ENCODE measurements around the gene USP10. TPM values are rescaled to one million over a fixed set of nuclear protein-coding genes. Genes with fewer than 3 reads are reported as not detected.
A peak's percentile ranks its signal among the peaks of the same experiment; 100 is the strongest.

The USP10 gene
- total RNA-seq, 2 experiments from 2014 or later, result 99.3 to 106 TPM

DNA sequence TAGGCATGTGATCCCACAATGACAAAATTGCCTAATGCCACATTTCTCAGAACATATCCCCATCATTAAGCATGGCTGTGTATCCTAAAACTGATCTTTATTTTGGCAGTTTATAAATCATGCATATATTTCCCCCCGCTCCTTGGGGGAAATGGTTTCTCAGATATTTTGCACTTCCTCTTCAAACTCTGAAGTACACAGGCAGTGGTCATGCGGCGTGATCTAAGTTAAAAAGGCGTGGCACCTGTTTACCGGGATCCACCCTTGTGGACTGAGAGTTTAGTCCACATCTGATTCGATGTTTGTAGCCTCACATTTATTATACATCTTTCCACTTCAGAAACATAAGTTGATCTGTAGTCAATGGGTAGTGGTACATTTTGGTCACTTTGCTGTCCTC lies 51.4 kb downstream of the USP10 start:
- Histone ChIP-seq H3K36me3 (ENCODE audit: insufficient read depth, low read length) (peaks cover 13% of the 10 kb centered on the region), H3K27ac (ENCODE audit: low read depth in 1 of 2, low read length in 2 of 2) (no peak overlapping the region), H3K4me3 (ENCODE audit: low read length) (no peak overlapping the region), H3K9me3 (ENCODE audit: control insufficient read depth in 1 of 2, insufficient read depth in 1 of 2, low read length in 2 of 2) (no peaks in the 10 kb centered on the region), H3K27me3 (ENCODE audit: control insufficient read depth in 1 of 2, insufficient read depth in 2 of 2, low read length in 2 of 2) (no peaks in the 10 kb centered on the region), H3K4me1 (ENCODE audit: insufficient read depth, low read length) (peaks cover 40% of the 10 kb centered on the region)
- ChIA-PET CTCF (interaction anchor here (1.0 to 1.7 kb wide), 3 partner anchors 13 to 201 kb away, joined by 4 to 9 read pairs (median 6); no protein-coding TSS in a partner anchor), POLR2A (interaction anchor here (1.0 kb wide), 1 partner anchor 304 kb away, joined by 3 read pairs; no protein-coding TSS in a partner anchor)
- TF ChIP-seq, protein P1, sequence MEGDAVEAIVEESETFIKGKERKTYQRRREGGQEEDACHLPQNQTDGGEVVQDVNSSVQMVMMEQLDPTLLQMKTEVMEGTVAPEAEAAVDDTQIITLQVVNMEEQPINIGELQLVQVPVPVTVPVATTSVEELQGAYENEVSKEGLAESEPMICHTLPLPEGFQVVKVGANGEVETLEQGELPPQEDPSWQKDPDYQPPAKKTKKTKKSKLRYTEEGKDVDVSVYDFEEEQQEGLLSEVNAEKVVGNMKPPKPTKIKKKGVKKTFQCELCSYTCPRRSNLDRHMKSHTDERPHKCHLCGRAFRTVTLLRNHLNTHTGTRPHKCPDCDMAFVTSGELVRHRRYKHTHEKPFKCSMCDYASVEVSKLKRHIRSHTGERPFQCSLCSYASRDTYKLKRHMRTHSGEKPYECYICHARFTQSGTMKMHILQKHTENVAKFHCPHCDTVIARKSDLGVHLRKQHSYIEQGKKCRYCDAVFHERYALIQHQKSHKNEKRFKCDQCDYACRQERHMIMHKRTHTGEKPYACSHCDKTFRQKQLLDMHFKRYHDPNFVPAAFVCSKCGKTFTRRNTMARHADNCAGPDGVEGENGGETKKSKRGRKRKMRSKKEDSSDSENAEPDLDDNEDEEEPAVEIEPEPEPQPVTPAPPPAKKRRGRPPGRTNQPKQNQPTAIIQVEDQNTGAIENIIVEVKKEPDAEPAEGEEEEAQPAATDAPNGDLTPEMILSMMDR (IDR thresholded peaks at IDR 0.05), result no peak
- Mint-ChIP-seq H3K27ac (peak overlapping the region; percentile 68), H3K27me3 (no peaks in the 10 kb centered on the region), H3K9me3 (no peaks in the 10 kb centered on the region), H3K4me3 (peak overlapping the region; percentile 10), H3K36me3 (ENCODE audit: low read depth) (peaks cover 20% of the 10 kb centered on the region), H3K4me1 (ENCODE audit: low read depth) (peaks cover 67% of the 10 kb centered on the region)
- ATAC-seq (ENCODE audit: poor library complexity), result no peak
- DNase-seq, result peak in 3 of 14 experiments; percentile 37 to 67 (median 45)
- intact Hi-C loops (cut with DNase I, micrococcal nuclease), result loop anchor here in 1 of 2 experiments (10.0 kb wide), 1 partner anchor 334 kb away; no protein-coding TSS in a partner anchor

DNA sequence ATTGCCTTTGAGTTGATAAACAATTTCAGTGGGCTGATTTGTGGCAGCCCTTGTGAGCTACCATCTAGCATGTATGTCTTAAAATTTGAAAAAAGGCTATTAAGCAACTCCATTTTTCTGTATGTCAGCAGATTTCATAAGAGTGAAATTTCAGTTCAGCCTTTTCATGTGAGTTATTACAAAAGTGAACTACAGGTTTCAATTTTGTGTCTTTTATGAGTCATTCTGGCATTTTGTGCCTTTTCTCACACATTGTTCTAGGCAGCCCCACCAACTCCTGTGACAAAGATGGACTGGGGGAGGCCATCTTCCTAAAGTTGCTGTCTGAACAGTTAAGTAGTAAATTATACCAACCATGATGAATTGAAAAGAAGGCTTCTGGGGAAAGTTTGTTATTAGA lies 52.1 kb downstream of the USP10 start:
- H3K27me3 Mint-ChIP-seq, result no peaks in the 10 kb centered on the region
- H3K27ac Mint-ChIP-seq, result peak overlapping the region; percentile 68
- no peak overlapping the region for H3K4me3 Mint-ChIP-seq
- ATAC-seq (ENCODE audit: poor library complexity) (no peak), DNase-seq (peak in 3 of 14 experiments; percentile 38 to 52 (median 49))
- Histone ChIP-seq H3K4me3 (ENCODE audit: low read length) (no peak overlapping the region), H3K36me3 (ENCODE audit: insufficient read depth, low read length) (peaks cover 9% of the 10 kb centered on the region), H3K9me3 (ENCODE audit: control insufficient read depth in 1 of 2, insufficient read depth in 1 of 2, low read length in 2 of 2) (no peaks in the 10 kb centered on the region), H3K27me3 (ENCODE audit: control insufficient read depth in 1 of 2, insufficient read depth in 2 of 2, low read length in 2 of 2) (no peaks in the 10 kb centered on the region), H3K27ac (ENCODE audit: low read depth in 1 of 2, low read length in 2 of 2) (no peak overlapping the region), H3K4me1 (ENCODE audit: insufficient read depth, low read length) (peaks cover 40% of the 10 kb centered on the region)
- TF ChIP-seq, protein P1 (IDR thresholded peaks at IDR 0.05), result no peak
- H3K9me3 Mint-ChIP-seq, result no peaks in the 10 kb centered on the region
- H3K36me3 Mint-ChIP-seq (ENCODE audit: low read depth), result peaks cover 17% of the 10 kb centered on the region
- intact Hi-C loops (cut with DNase I, micrococcal nuclease), result loop anchor here in 1 of 2 experiments (10.0 kb wide), 1 partner anchor 333 kb away; no protein-coding TSS in a partner anchor
- ChIA-PET CTCF (interaction anchor here (1.0 to 1.7 kb wide), 2 partner anchors 14 to 201 kb away, joined by 4 to 6 read pairs; no protein-coding TSS in a partner anchor), POLR2A (no interaction called here)
- peaks cover 71% of the 10 kb centered on the region for H3K4me1 Mint-ChIP-seq (ENCODE audit: low read depth)

DNA sequence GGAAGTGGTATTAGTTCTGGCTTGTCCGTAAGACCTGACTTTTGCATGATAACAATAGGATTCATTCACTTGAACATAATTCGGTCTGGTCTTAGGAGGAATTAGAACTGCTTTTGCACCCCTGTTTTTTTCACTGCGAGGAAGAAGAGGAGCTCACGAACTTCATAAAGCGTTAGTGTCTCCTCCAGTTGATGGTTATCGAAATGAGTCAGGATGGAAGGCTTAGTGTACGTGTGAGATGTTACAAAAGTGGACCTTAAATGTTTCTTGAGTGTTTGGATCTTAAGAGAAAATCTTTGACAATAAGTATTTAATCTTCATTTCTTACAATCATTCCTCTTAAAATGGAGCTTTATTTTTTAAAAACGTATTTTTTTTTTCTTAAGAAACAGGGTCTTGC lies 52.8 kb downstream of the USP10 start:
- CTCF ChIA-PET, result interaction anchor here (1.1 to 5.3 kb wide), 4 partner anchors 14 to 217 kb away, joined by 3 to 69 read pairs (median 25); no protein-coding TSS in a partner anchor
- Histone ChIP-seq H3K9me3 (ENCODE audit: control insufficient read depth in 1 of 2, insufficient read depth in 1 of 2, low read length in 2 of 2) (no peaks in the 10 kb centered on the region), H3K36me3 (ENCODE audit: insufficient read depth, low read length) (peaks cover 6% of the 10 kb centered on the region), H3K27ac (ENCODE audit: low read depth in 1 of 2, low read length in 2 of 2) (no peak overlapping the region), H3K4me3 (ENCODE audit: low read length) (no peak overlapping the region), H3K27me3 (ENCODE audit: control insufficient read depth in 1 of 2, insufficient read depth in 2 of 2, low read length in 2 of 2) (no peaks in the 10 kb centered on the region), H3K4me1 (ENCODE audit: insufficient read depth, low read length) (peaks cover 42% of the 10 kb centered on the region)
- no peaks in the 10 kb centered on the region for H3K9me3 Mint-ChIP-seq
- DNase-seq, result no peak
- H3K4me1 Mint-ChIP-seq (ENCODE audit: low read depth), result peaks cover 77% of the 10 kb centered on the region
- no peak overlapping the region for H3K4me3 Mint-ChIP-seq
- H3K27ac Mint-ChIP-seq, result peak overlapping the region; percentile 68
- no peak for ATAC-seq (ENCODE audit: poor library complexity)
- POLR2A ChIA-PET, result interaction anchor here (0.6 to 1.1 kb wide), 2 partner anchors 90 to 218 kb away, joined by 3 to 4 read pairs; no protein-coding TSS in a partner anchor
- H3K27me3 Mint-ChIP-seq, result no peaks in the 10 kb centered on the region
- intact Hi-C loops (cut with DNase I, micrococcal nuclease), result loop anchor here in 1 of 2 experiments (10.0 kb wide), 1 partner anchor 332 kb away; no protein-coding TSS in a partner anchor
- TF ChIP-seq, protein P1 (IDR thresholded peaks at IDR 0.05), result no peak
- H3K36me3 Mint-ChIP-seq (ENCODE audit: low read depth), result peaks cover 17% of the 10 kb centered on the region
